HepG2 (cell line): ENCODE data around the gene PRR22.

Experiments used
- ARID2 ChIP-seq: sonication (generic); formaldehyde crosslinking; IDR thresholded peaks from 2 replicates; pipeline ENCODE4 v1.8.1; 2022; ENCODE audit warnings: mild to moderate bottlenecking, missing genetic modification reagents, borderline replicate concordance
- BHLHE40 ChIP-seq: IDR thresholded peaks from 2 replicates; pipeline ENCODE4 v1.6.1; 2011; ENCODE audit warnings: low read length, improper control_type of control experiment
- CEBPG ChIP-seq: IDR thresholded peaks from 2 replicates; pipeline ENCODE4 v1.6.1; 2016
- CTCF ChIP-seq: sonication (generic); formaldehyde crosslinking; IDR thresholded peaks from 2 replicates; pipeline ENCODE4 v1.5.0; 2020; ENCODE audit warnings: mild to moderate bottlenecking, missing genetic modification reagents, moderate library complexity
- EP300 ChIP-seq, 3 experiments: sonication (generic) in 1 of 3; formaldehyde crosslinking in 1 of 3; IDR thresholded peaks; 2 replicates each; pipeline versions ENCODE4 v1.5.1 to v1.6.1; 2011 to 2020; ENCODE audit warnings: low read depth in 2 of 3, low read length in 2 of 3, borderline replicate concordance in 1 of 3, improper control_type of control experiment in 1 of 3, mild to moderate bottlenecking in 1 of 3, missing genetic modification reagents in 1 of 3, moderate library complexity in 1 of 3
- IRX3 ChIP-seq: sonication (generic); formaldehyde crosslinking; IDR thresholded peaks from 2 replicates; pipeline ENCODE4 v1.8.1; 2023; ENCODE audit warnings: mild to moderate bottlenecking, low read depth, missing genetic modification reagents, borderline replicate concordance
- NPAS2 ChIP-seq: sonication (generic); formaldehyde crosslinking; IDR thresholded peaks from 2 replicates; pipeline ENCODE4 v1.8.0; 2022; ENCODE audit warnings: mild to moderate bottlenecking, missing genetic modification reagents, borderline replicate concordance
- ZNF160 ChIP-seq: sonication (generic); formaldehyde crosslinking; IDR thresholded peaks from 2 replicates; pipeline ENCODE4 v1.8.0; 2022; ENCODE audit warnings: mild to moderate bottlenecking, inconsistent platforms, missing genetic modification reagents
- ZNF615 ChIP-seq: sonication (generic); formaldehyde crosslinking; IDR thresholded peaks from 2 replicates; pipeline ENCODE4 v1.5.0; 2020; ENCODE audit warnings: mild to moderate bottlenecking, missing genetic modification reagents, borderline replicate concordance
- ZNF619 ChIP-seq: sonication (generic); formaldehyde crosslinking; IDR thresholded peaks from 2 replicates; pipeline ENCODE4 v1.4.0; 2020; ENCODE audit warnings: mild to moderate bottlenecking, missing genetic modification reagents
- ZNF777 ChIP-seq: sonication (generic); formaldehyde crosslinking; IDR thresholded peaks from 2 replicates; pipeline ENCODE4 v1.4.0; 2020; ENCODE audit warnings: missing genetic modification reagents
- ZSCAN12 ChIP-seq: sonication (generic); formaldehyde crosslinking; IDR thresholded peaks from 2 replicates; pipeline ENCODE4 v1.9.0; 2021; ENCODE audit warnings: mild to moderate bottlenecking, missing genetic modification reagents

- no peak for TF ChIP-seq ZNF615 (CRISPR knock-in tag)
- no peak for TF ChIP-seq IRX3 (CRISPR knock-in tag)
- TF ChIP-seq BHLHE40, result no peak
- TF ChIP-seq CEBPG, result no peak
- no peak for TF ChIP-seq ARID2 (CRISPR knock-in tag)
- no peak for TF ChIP-seq ZNF777
- TF ChIP-seq CTCF, result no peak
- no peak for TF ChIP-seq EP300 (IDR thresholded peaks at IDR 0.05; ENCODE audit: low read depth in 2 of 2, low read length in 2 of 2)
- no peak for TF ChIP-seq EP300 (CRISPR knock-in tag; IDR thresholded peaks at IDR 0.05; ENCODE audit: borderline replicate concordance)
- TF ChIP-seq ZSCAN12 (CRISPR knock-in tag), result no peak
- no peak for TF ChIP-seq NPAS2 (CRISPR knock-in tag)
- TF ChIP-seq ZNF160 (CRISPR knock-in tag), result no peak
- TF ChIP-seq ZNF619 (CRISPR knock-in tag), result no peak
These were observed 47.5 kb upstream of the PRR22 start for GRCh38 chr19:5832061-5832460.
